Measurements from ENCODE around the gene FAM131B. TPM values are rescaled to one million over a fixed set of nuclear protein-coding genes. Genes with fewer than 3 reads are reported as not detected.
"Not testable (repeated sequence)": the region's sequence is repeated elsewhere in the genome, so short reads cannot be mapped to it uniquely, and the experiment has no call there.

The FAM131B gene
- total RNA-seq, 4 donors from 2014 or later = 0.27 to 1.4 (median 0.42) TPM; not detected in 1

DNA sequence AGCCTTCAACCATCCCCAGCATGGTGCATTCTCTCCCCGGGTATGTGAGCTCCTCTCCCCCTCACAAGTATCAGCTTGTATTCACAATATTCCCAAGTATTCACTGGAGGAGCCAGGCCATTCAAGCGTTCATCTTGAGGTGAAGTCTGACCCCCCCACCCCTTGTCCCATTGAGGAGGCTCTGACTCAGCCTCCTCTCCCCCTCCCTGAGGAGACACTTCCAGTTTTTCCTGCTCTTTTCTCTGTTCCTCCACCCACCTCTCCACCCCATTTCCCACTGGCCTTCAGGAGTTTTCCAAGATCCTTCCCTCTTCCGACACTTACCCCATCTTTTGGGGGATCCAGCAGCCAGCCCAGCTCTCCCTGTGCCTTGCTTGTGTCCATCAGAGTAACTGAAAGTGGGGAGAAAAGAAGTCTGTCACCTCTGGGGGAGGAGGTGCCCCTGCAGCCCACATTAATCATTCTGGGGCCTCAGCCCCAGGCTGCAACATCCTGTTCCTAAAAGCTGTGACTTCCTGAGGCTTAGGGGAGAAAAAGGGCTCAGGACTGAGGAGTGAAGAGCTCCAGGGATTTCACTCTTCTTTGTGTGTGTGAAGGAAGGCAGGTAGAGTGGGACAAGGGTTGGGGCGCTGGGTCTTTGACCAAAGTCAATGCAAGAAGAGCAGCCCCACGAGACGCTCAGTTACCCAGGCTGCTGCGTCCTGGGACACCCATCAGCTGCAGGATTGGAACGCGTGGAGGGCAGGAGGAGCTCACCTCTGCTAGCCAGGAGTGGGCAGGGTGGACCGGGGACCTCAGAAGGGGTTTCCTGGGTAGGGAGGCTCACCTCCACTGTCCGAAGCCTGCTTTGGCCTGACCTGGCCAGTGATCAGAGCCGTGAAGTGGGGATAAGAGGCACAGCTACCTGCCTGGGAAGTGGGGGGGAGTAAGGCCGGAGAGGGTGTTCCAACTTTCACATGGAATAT lies 45.1 kb upstream of the FAM131B start:
- TF ChIP-seq CTCF (IDR thresholded peaks at IDR 0.05) = no peak
- TF ChIP-seq POLR2A (IDR thresholded peaks at IDR 0.05) = no peak
- H3K4me3 ChIP-seq (ENCODE audit: low read depth, poor library complexity, severe bottlenecking) = peak overlapping the region; percentile 15
- intact Hi-C loops (cut with DNase I; ENCODE audit: low total_unique reads) = no loop called here
- WGBS, 2 donors = 27 to 47% methylated on average over 13 of the region's 13 CpGs
- DNase-seq (ENCODE audit: low spot score in 2 of 2) = peak in 1 of 2 donors; percentile 81

GRCh38 chr7:143406002-143406357 lies 43.5 kb upstream of the FAM131B start:
- intact Hi-C loops (cut with DNase I; ENCODE audit: low total_unique reads) = no loop called here
- no peak for TF ChIP-seq POLR2A (IDR thresholded peaks at IDR 0.05)
- WGBS, 2 donors = 87 to 91% methylated on average over 3 of the region's 3 CpGs

DNA sequence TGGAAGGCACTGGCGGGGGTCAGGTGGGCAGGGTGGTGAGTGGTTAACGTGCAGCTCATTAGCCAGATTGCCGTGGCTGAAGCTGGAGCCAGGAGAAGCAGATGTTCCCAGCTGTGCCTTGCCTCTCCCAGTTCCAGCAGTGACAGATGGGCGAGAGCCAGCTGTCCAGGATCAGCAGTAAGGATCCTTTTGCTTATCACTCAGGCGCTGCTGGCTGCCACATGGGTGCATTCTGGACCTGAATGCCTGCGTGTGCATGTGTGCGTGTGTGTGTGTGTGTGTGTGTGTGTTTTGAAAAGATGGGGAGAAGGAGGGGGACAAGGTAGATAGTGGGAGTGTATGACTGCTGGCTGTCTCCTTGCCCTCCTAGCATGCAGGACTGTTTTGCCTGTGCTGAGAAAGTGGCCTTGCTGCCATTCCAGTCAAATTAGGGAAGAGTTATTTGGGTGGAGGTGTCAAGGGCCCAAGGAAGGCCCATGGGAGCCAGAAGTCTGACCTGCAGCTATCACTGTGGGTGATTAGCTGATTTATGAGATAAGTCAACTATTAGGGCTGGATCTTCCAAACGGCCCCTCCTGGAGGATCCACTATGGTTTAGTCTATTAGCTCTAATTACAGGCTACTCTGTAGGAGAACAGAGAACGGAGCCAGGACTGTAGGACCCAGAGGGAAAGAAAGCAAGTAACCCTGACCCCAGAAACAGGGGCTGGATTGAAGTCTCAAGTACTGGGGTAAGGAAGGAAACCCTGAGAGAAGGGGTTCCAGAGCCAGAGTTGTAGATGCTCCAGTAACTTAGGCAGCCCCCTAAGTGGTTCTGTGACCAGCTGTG lies 42.9 kb upstream of the FAM131B start:
- intact Hi-C loops (cut with DNase I; ENCODE audit: low total_unique reads) = no loop called here
- 52 to 58% methylated on average over 9 of the region's 9 CpGs for WGBS, 2 donors
- H3K4me3 ChIP-seq (ENCODE audit: low read depth, poor library complexity, severe bottlenecking) = no peak overlapping the region
- TF ChIP-seq CTCF (IDR thresholded peaks at IDR 0.05) (no peak), POLR2A (IDR thresholded peaks at IDR 0.05) (no peak)
- peak in 1 of 2 donors; percentile 83 for DNase-seq (ENCODE audit: low spot score in 2 of 2)

More at GRCh38 chr7:143406002-143406357, 43.5 kb upstream of the FAM131B start:
- DNase-seq (ENCODE audit: low spot score in 2 of 2) = peak in 1 of 2 donors; percentile 54
- no peak overlapping the region for H3K4me3 ChIP-seq (ENCODE audit: low read depth, poor library complexity, severe bottlenecking)

GRCh38 chr7:143402233-143402632 lies 39.7 kb upstream of the FAM131B start:
- 78 to 82% methylated on average over 4 of the region's 4 CpGs for WGBS, 2 donors
- intact Hi-C loops (cut with DNase I; ENCODE audit: low total_unique reads) = not testable (repeated sequence)

GRCh38 chr7:143401265-143401664 lies 38.8 kb upstream of the FAM131B start:
- intact Hi-C loops (cut with DNase I; ENCODE audit: low total_unique reads) = no loop called here
- WGBS, 2 donors = 90% methylated on average over 9 to 12 of the region's 12 CpGs
- H3K4me3 ChIP-seq (ENCODE audit: low read depth, poor library complexity, severe bottlenecking) = no peak overlapping the region
- peak in 1 of 2 donors; percentile 75 for DNase-seq (ENCODE audit: low spot score in 2 of 2)
- TF ChIP-seq CTCF (IDR thresholded peaks at IDR 0.05) = no peak
- no peak for TF ChIP-seq POLR2A (IDR thresholded peaks at IDR 0.05)

More at GRCh38 chr7:143402233-143402632, 39.7 kb upstream of the FAM131B start:
- not testable (repeated sequence) for H3K4me3 ChIP-seq (ENCODE audit: low read depth, poor library complexity, severe bottlenecking); DNase-seq (ENCODE audit: low spot score in 2 of 2)

GRCh38 chr7:143399642-143400041 lies 37.1 kb upstream of the FAM131B start:
- TF ChIP-seq POLR2A (IDR thresholded peaks at IDR 0.05) = no peak
- TF ChIP-seq CTCF (IDR thresholded peaks at IDR 0.05) = no peak
- peak in 1 of 2 donors; percentile 82 for DNase-seq (ENCODE audit: low spot score in 2 of 2)
- WGBS, 2 donors = 94 to 95% methylated on average over 20 of the region's 20 CpGs
- H3K4me3 ChIP-seq (ENCODE audit: low read depth, poor library complexity, severe bottlenecking) = no peak overlapping the region
- intact Hi-C loops (cut with DNase I; ENCODE audit: low total_unique reads) = no loop called here

Measured in lower leg skin (tissue), 4 donors.